Measurements from ENCODE around the gene ITCH.

ITCH gene

DNA sequence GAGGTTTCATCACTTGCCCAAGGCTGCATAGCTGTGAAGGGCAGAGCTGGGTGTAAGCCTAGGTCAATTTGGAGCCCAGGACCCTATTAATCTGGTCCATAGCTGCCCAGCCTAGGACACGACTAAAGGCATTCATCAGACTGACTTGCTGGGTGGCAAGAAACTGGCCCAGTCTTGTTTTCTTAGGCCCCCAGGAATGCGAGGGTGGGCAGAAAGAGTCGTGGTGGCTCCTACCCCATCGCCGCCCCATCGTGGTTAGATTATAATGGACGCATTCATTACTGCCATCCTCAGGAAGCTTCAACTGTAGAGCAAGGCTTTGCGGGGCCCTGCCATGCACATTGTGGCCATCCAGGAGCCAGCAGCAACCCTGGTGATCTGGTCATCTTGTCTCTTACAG, 169.2 kb downstream of the ITCH start:
- DNase-seq (ENCODE audit: low spot score) = no peak

DNA sequence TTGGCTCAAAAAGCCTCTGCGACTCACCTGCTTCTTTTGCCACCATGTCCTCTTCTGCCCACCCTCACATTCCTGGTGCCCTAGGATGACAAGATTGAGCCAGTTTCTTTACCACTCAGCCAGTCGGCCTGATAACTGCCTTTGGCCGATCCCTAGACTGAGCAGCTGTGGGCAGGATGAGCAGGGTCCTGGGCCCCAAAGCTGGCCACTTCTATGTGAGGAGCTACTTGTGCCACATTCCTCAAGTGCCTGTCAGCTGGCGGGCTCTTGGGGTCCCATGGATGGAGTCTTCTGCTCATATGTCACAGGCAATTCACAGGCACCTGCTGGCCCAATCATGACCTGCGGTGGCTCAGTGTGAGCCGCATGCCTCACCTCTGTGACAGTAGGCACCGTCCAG, 169.7 kb downstream of the ITCH start:
- no peak for DNase-seq (ENCODE audit: low spot score)

DNA sequence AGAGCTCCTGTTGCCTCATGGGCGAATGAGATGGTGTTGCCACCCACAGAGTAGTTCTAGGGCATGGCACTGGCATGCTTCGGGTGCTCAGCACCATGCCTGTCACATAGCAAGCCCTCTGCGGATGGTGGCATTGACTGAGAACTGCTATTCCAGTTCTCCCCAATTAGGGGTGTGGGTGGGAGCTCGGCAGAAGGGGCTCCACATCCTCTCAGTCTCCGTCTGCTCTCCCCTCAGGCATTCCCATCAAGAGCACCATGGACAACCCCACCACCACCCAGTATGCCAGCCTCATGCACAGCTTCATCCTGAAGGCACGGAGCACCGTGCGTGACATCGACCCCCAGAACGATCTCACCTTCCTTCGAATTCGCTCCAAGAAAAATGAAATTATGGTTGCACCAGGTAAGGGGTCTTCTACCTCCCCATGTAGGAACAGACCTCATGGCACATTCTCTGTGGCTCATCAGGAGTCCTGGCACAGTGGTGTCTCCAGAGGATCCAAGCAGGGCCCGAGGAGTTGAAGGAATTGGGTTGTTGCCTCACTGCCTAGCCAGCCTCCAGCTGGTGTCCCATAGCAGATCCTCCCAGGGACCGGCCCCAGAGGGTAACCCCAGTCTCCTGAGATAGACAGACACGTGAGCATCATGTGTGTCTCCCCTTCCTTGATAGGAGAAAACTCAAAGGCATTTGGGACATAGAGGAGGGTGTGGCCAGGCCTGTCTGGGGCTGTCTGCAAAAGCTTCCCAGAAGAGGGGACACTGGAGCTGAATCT, 171.5 kb downstream of the ITCH start:
- no peak for DNase-seq (ENCODE audit: low spot score)

GRCh38 chr20:34535301-34535840, 172.3 kb downstream of the ITCH start:
- no peak for DNase-seq (ENCODE audit: low spot score)

- no peak for DNase-seq (ENCODE audit: low spot score)
Measured at GRCh38 chr20:34535857-34536256, 172.8 kb downstream of the ITCH start.

- DNase-seq (ENCODE audit: low spot score) = peak; percentile 67
Measured at GRCh38 chr20:34536798-34537394, 173.8 kb downstream of the ITCH start.

DNA sequence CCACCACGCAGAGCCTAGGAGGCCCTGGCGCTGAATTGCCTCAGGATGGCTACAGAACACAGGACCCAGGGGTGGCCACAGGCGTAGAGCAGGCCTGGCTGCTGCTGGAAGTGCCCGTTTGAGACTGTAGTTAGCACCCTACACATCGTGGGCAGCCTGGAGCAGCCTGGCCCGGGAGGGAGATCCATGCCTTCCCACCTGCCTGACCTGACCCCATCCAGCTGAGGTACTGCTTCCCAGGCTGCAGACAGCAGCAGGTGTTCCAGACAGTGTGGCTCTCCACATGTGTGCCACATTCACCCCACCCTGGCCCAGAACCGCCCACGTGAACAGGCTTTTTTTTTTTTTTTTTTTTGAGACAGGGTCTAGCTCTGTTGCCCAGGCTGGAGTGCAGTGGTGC, 174.6 kb downstream of the ITCH start:
- no peak for DNase-seq (ENCODE audit: low spot score)

- no peak for DNase-seq (ENCODE audit: low spot score)
Measured at GRCh38 chr20:34538671-34539123, 175.6 kb downstream of the ITCH start.

GRCh38 chr20:34539756-34540155, 176.7 kb downstream of the ITCH start:
- DNase-seq (ENCODE audit: low spot score) = no peak

DNA sequence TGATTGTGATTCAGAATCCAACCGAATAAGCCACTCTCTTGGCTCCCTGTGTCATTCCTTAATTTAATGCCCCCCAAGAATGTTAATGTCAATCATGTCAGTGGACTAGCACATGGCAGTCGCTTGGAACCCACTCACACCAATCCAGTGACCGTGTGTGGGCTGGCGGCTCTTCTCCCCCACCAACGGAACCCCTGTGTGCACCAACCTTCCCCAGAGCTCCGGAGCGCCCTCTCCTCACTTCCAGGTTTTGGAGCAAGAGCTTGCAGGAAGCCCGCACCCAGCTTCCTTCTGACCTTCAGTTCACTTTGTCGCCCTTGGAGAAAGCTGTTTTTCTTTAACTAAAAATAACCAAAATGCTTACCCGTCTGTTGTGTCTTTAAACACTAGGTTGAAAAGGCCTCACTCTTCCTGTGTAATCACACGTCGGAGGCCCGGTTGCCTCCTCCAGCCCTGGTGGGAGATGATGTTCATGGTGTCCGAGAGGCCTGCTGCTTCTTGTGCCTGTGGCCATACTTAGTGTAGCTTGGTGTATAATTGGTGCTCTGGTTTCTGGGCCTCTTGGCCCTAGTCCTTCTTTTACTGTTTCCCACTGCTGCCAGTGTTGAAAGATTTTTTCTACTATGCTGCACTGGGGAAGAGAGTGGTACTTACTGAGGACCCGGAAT, 177.7 kb downstream of the ITCH start:
- DNase-seq (ENCODE audit: low spot score) = no peak

DNA sequence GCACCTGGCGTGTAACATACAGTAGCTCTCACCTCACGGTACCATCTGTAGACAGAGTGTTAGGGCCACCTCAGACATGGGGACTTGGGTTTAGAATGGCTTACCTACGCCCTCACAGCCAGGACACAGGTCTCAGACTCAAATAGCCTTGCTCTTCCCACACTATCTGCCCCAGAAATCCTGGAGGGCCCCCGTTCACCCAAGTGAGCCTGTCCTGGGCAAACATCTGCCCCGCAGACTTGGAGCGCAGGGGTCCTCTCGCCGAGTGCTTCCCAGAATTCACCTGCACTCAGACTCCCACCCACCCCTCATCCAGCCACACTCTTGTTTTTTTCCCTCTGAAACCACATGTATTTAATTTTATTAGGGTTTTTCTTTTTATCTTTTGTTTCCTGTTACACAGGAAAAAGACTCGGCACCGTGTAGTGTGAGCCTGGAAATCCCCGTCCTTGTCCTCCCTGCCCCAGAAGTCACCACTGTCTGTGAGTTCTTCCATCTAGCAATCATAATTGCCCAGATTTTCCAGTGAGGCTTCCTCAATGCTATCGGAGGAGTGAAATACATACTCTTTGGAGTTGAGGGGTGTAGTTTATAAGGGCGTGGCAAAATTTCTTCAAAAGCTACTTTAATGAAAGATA, 178.3 kb downstream of the ITCH start:
- DNase-seq (ENCODE audit: low spot score) = no peak

DNA sequence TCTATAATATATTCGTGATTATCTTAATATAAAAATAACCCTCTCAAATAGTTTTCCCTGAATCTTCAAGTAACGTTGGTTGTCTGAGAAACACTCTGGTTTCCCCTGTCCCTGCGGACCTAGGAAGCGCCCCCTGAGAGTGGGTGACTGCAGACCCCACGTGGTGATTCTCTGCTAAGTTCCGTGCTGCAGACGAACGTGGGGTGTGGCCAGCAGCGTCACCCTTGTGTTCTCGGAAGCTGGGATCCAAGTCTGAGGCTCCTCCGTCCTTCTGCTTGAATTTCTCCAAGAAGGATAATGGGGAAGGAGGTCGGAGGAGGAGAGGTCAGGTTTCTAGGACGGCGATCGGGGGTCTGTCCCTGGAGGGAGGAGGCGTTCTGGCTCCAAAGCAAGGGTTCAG, 178.8 kb downstream of the ITCH start:
- no peak for DNase-seq (ENCODE audit: low spot score)

DNA sequence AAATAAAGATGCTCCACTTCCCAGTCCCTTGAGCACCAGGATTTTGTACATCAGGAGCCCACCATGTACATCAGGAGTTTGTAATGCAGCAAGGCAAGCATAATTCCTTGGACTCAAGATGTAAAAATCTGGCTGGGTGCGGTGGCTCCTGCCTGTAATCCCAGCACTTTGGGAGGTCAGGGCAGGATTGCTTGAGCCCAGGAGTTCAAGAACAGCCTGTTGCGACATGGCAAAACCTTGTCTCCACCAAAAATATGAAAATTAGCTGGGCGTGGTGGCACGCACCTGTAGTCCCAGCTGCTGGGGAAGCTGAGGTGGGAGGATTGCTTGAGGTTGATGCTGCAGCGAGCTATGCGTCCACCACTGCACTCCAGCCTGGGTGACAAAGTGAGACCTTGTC, 179.4 kb downstream of the ITCH start:
- no peak for DNase-seq (ENCODE audit: low spot score)

DNA sequence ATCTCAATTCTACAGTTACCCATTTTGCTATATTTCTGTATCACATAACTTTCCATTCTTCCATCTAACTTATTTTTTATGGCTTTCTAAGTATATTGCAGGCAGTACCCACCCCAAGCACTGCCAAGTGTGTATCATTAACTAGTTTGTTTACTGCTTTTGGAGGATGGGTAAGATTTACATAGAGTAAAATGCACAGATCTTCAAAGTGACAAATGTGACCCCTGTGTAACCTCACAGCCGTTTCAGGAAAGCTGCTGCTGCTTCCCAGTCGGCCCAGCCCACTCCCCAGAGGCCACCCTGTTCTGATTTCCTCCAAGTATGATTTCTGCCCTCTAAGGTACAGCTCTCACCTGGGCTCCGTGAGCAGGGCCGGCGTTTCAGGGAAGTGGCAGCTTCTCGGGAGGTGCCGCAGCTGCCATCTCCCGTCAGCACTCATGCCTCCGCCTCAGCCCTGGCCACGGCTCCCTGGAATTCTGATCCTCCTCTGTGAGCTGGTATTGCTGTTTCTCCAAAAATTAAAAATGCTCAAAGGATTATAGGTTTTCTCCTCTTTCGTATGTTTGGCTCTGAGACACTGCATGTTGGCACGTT, 180.5 kb downstream of the ITCH start:
- no peak for DNase-seq (ENCODE audit: low spot score)

DNA sequence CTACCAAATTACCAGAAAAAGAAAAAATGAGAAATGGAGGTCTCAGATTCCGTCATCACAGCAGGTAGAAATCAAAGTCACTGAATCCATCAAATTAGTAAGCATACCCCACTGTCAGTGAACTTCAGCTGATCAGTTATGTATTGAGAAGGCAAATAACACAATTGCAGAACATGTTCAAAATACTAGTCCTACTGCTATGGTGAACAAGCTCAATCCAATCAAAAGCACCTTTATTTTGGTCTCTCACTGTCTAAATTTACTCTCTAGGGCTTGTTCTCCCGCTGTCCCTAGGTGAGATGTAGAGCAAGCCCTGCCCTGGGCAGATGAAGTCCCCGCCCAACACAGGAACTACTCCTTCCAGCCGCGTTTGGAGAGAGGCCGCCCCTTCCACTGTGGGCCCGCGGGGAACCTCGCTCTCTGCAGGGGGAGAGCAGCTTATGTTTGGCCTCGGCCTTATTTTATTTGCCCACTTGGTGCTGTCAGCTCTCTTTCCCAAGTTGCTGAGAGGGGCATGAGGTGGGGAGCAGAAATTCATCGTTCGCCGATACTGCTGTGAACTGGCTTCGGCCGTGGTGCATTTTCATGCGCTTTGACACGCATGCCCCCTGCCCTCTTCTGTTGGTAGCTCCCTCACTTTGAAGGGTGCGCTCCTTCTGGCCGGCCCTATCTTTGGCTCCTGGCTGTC, 181.2 kb downstream of the ITCH start:
- DNase-seq (ENCODE audit: low spot score) = no peak

DNA sequence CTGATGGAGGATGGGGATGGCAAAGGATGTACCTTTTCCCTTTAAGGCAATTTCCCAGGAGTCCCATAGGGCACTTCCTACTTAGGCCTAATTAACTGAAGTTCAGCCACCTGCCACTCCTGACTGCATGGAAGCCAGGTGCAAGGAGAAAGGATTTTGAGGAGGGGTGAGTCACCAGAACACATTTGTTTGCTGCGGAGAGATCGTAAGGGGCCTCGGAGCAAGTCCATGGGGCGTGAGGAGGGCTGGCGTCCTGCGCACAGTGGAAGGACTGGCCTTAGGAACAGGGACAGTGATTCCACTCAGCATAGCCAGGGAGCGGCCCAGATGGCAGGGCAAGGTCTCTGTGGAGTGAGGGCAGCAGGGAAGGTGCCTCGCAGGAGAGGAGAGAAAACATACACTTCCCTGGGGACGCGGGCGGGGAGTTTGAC, 183.7 kb downstream of the ITCH start:
- no peak for DNase-seq (ENCODE audit: low spot score)

DNA sequence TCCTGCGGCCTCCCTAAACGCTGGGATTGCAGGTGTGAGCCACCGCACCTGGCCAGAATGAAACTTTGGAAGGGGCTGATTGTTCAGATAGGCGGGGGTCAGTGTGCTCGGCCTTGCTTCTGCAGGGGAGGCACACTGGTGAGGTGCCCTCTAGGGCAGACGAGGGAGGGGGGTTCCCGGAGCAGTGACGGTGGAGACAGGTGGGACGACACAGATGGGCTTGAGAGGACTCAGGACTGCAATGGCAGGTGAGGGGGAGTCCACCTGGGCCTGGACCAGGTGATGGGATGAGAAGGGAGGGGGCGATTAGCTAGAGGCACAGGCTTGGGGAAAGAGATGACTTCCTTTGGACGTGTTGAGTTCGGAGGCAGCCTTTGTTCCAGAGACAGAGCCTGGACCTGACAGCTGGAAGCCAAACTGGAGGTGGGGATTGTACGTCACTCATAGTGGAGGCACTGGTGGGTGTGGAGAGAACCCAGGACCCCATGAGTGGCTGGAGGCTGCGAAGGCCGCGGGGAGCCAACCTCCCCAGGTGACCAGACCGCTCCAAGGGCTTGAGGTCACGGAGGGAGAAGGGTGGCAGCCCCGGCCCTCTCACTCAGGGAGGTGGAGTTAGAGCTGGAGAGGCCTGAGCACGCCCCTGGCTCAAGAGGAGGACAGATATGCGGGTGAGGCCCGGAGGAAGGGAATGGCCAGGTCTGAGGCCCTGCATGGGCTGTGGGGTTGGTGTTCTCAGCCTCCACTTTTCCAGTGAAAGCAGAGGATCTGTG, 185.0 kb downstream of the ITCH start:
- DNase-seq (ENCODE audit: low spot score) = no peak

DNA sequence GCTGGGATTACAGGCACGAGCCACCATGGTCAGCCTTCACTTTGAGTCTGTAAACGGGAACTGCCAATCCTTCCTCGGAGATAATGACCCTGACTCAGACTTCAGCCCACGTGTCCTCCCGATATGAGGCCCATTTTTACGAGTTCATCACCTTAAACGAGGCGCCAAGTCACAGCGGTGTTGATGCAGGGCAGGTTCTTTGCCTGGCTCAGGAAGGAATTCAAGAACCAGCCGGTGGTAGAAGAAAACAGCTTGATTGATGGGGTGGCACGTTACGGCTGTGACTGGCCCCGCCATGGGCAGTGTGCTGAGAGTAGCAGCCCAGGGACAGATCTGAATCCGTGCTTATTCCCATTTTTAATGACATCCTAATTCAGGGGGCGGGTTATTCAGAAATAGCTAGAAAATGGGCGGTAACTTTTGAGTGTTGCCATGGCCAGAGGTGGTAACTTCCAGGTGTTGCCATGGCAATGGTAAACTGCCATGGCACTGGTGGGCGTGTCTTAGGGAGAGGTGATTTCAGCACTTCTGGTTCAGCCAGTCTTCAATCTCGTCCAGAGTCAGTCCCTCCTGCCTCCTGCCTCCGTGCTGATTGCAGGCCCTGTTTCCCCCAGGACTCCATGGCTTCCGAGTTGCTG, 186.3 kb downstream of the ITCH start:
- no peak for DNase-seq (ENCODE audit: low spot score)

GRCh38 chr20:34549929-34550305, 186.8 kb downstream of the ITCH start:
- no peak for DNase-seq (ENCODE audit: low spot score)

DNA sequence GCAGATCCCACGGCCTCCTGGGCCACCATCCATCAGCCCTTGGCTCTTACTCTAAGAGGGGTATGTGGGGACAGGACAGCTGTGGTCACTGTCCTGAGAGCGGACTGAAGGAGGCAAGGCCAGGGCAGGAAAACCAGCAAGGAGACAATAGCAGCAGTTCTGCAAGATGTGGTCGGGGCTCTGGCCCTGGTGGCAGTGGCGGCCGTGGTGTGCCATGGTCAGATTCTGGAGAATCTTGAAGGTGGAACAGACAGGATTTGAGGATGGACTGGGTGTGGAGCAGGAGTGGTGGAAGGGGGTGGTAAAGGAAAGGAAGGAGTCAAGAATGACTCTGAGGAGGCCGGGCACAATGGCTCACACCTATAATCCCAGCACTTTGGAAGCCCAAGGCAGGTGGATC, 189.5 kb downstream of the ITCH start:
- no peak for DNase-seq (ENCODE audit: low spot score)
